ENCODE measurements around the gene SPRY2.

The SPRY2 gene

DNA sequence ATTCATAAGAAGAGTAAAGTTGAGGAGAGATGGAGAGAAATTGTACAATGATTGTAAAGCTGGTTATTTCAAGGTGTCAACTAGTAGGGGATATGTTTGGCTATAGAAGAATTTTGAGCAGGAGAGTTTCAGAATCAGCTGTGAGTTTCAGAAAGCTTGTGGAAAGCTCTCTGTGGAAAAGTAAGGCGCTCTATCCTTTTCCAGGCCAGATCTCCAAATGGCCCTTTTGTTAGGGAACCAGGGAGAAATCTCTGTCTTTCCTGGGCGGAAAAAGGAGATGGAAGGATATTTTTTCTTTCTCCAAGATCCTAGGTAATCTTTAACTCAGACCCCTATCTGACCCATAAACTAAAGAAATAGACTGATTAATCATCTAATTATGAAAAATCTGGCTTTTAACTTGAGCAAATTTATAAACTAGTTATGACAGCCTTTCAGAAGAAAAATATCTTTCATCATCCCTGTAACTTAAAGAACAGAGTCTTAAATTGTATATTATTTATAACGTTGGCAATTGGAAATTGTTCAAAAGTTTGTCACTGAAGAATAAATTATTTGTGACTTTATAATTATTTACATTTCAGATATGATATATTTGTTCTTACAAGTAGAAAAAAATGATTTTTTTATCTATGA lies 34.5 kb downstream of the SPRY2 start:
- no peak for FAIRE-seq

DNA sequence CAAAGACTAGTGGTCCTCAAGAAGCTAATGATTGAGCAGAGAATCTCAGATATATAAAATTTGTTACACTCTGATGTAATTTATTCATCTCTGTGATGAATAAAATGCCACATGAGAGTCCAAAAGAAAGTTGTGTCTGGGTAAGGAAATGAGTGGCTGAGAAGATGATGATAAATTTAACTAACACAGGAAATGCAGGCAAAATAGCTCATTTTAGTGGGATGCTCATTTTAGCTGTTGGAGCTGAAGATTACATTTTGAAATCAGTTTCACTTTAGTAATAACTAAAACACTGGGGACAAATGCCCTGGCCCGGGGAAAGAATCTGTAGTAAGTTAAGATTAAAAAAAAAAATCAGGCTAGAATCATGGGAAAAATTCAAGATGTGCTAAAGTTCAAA lies 35.2 kb downstream of the SPRY2 start:
- FAIRE-seq (no peak), DNase-seq (ENCODE audit: insufficient read length, low spot score) (no peak)
- TF ChIP-seq, protein P1, sequence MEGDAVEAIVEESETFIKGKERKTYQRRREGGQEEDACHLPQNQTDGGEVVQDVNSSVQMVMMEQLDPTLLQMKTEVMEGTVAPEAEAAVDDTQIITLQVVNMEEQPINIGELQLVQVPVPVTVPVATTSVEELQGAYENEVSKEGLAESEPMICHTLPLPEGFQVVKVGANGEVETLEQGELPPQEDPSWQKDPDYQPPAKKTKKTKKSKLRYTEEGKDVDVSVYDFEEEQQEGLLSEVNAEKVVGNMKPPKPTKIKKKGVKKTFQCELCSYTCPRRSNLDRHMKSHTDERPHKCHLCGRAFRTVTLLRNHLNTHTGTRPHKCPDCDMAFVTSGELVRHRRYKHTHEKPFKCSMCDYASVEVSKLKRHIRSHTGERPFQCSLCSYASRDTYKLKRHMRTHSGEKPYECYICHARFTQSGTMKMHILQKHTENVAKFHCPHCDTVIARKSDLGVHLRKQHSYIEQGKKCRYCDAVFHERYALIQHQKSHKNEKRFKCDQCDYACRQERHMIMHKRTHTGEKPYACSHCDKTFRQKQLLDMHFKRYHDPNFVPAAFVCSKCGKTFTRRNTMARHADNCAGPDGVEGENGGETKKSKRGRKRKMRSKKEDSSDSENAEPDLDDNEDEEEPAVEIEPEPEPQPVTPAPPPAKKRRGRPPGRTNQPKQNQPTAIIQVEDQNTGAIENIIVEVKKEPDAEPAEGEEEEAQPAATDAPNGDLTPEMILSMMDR (IDR thresholded peaks at IDR 0.05; ENCODE audit: insufficient read depth, missing control alignments), result no peak

More for the DNA sequence above, 34.5 kb downstream of the SPRY2 start:
- TF ChIP-seq, protein P1 (IDR thresholded peaks at IDR 0.05; ENCODE audit: insufficient read depth, missing control alignments), result no peak
- DNase-seq (ENCODE audit: insufficient read length, low spot score), result no peak

GRCh38 chr13:80303225-80303811 lies 37.6 kb downstream of the SPRY2 start:
- DNase-seq (ENCODE audit: insufficient read length, low spot score) (no peak), FAIRE-seq (no peak)
- TF ChIP-seq, protein P1 (IDR thresholded peaks at IDR 0.05; ENCODE audit: insufficient read depth, missing control alignments), result no peak

DNA sequence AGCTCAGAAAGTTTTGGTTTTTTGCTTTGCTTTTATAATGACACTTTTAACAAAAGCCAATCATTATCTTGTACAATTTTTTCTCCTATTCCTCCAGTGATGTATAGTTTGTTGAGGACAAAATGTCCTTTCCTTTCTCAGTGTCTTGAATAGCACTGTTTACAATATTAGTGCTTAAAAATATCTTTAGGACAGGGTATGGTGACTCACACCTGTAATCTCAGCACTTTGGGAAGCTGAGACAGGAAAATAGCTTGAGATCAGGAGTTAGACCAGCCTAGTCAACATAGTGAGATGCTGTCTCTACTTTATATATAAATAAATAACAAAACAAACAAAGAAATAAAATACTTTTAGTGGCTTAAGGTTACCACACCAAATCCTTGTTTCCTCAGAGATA lies 41.9 kb downstream of the SPRY2 start:
- DNase-seq (ENCODE audit: insufficient read length, low spot score) (no peak), FAIRE-seq (no peak)
- TF ChIP-seq, protein P1 (IDR thresholded peaks at IDR 0.05; ENCODE audit: insufficient read depth, missing control alignments), result no peak

DNA sequence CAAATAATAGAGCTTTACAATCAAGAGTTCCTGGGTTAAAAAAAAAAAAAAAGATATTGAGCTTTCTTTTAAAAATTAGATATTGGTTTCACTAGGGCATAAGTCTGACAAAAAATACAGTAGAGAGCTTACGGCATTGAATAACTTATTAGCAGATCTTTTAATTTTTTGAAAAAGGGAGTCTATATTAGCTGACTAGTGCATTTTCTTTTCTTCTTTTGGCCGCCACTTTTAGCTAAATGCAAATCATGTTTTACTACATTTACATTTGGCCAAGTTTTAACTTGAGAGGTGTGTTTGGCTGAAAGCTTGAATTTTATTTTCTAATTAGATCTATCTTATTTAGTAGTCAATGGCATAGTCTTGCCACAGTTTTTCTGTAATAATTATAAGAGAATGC lies 43.4 kb downstream of the SPRY2 start:
- FAIRE-seq (no peak), DNase-seq (ENCODE audit: insufficient read length, low spot score) (no peak)
- TF ChIP-seq, protein P1 (IDR thresholded peaks at IDR 0.05; ENCODE audit: insufficient read depth, missing control alignments), result no peak

- no peak for DNase-seq (ENCODE audit: insufficient read length, low spot score)
- TF ChIP-seq, protein P1 (IDR thresholded peaks at IDR 0.05; ENCODE audit: insufficient read depth, missing control alignments), result no peak
- FAIRE-seq, result no peak
Measured at GRCh38 chr13:80297094-80297493, 43.8 kb downstream of the SPRY2 start.

GRCh38 chr13:80296638-80297037 lies 44.3 kb downstream of the SPRY2 start:
- TF ChIP-seq, protein P1 (IDR thresholded peaks at IDR 0.05; ENCODE audit: insufficient read depth, missing control alignments), result no peak
- DNase-seq (ENCODE audit: insufficient read length, low spot score), result no peak
- no peak for FAIRE-seq
